ENCODE measurements around the gene MZF1. TPM values are rescaled to one million over a fixed set of nuclear protein-coding genes. Genes with fewer than 3 reads are reported as not detected.

The MZF1 gene
- total and polyA plus RNA-seq, 2 donors: 12.4 to 22.1 TPM

DNA sequence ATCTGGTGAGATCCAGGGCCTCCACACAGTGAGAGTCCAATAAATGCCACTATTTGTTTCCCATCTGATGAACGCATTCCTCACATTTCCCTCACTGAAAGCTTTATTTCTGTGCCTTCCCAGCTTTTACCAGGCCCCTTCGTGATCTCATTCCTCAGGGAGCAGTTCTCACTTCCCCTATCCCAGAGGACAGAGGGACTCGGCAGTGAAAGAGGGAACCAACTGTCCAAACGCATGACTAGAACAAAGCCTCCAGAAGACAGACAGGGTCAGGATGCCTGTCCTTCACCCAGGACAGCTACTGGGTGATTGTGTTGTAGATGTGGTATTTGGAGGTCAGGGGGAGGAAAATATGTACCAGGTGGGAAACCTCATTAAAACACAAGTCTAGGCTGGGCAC lies 51.5 kb downstream of the MZF1 start:
- Histone ChIP-seq H3K4me1 (ENCODE audit: insufficient read depth) (no peaks in the 10 kb centered on the region), H3K4me3 (ENCODE audit: low read depth, low read length) (no peak overlapping the region), H3K27ac (ENCODE audit: low read depth) (no peak overlapping the region), H3K36me3 (ENCODE audit: insufficient read depth) (peaks cover 3% of the 10 kb centered on the region)
- WGBS: 62% methylated on average over 4 of the region's 4 CpGs
- DNase-seq (ENCODE audit: extremely low spot score): no peak

DNA sequence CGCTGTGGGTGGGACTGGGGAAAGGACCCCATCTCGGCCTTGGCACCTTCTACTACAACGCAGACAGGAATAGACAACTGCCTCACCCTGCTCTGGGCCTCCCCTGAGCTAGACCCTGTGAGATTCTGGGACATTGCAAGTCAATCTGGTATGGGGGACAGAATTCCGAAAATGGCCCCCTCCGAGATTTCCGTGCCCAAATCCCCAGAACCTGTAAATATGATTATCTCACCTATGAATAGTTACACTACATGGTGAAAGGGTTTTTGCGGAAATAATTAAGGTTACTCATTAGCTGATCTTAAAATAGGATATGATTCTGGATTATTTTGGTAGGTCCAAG lies 52.9 kb downstream of the MZF1 start:
- peak overlapping the region; percentile 90 for H3K27ac ChIP-seq (ENCODE audit: low read depth)
- H3K4me3 ChIP-seq (ENCODE audit: low read depth, low read length): peak overlapping the region; percentile 63
- 5% methylated on average over 7 of the region's 7 CpGs for WGBS
- peaks cover 3% of the 10 kb centered on the region for H3K36me3 ChIP-seq (ENCODE audit: insufficient read depth)
- DNase-seq (ENCODE audit: extremely low spot score): no peak
- H3K4me1 ChIP-seq (ENCODE audit: insufficient read depth): no peaks in the 10 kb centered on the region

DNA sequence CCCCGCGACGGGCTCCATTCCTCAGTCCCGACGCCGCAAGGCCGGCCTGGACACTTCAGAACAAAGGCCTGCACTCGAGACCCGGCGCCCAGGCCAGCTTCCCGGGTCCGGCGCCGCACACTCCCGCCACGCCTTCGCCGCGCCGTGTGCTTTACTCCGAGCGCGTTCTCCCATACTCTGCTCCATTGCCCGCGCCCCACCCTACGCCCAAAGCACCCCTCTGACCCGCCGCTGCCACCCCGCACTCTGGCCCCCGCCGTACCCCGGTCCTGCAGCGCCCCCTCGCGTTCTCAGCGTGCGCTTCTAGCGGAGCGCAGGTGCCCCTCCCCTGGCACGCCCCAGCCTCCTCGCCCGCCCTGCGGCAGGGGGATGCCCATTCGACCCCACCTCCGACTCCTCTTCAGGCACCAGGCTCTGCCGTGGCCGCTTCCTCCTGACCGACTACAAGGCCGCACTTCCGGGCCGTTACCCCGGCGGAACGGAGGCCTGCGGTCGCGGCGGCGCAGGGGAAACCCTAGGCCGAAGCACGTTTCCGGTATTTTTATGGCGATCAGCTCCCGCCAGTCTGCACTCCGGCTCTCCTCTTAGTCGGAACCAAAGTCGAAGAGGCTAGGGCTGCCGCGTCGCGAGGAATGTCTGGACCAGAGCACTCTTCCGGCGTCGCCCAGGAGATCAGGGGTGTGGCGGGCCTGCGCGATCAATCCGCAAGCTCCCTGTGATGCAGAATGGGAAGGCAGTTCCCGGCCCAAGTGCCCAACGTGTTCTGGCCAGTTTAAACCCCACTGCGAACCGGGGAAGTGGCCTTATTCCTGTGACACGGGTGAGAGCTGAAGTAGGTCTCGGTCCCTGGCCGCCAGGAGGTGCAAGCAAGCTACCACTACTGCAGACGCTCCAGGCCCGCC lies 53.5 kb downstream of the MZF1 start, which contains the start of gene ZBTB45:
ZBTB45 (minus strand) TSS at position 456 of the 902 bp plus-strand sequence. CDS start 2,137 bp downstream, outside the sequence.
- H3K4me1 ChIP-seq (ENCODE audit: insufficient read depth): no peaks in the 10 kb centered on the region
- DNase-seq (ENCODE audit: extremely low spot score): peak; percentile 89
- H3K36me3 ChIP-seq (ENCODE audit: insufficient read depth): peaks cover 3% of the 10 kb centered on the region
- peak within 1 kb of the TSS; percentile 63 for H3K4me3 ChIP-seq (ENCODE audit: low read depth, low read length)
- under 1% methylated on average over 87 of the region's 87 CpGs for WGBS
- peak within 1 kb of the TSS; percentile 90 for H3K27ac ChIP-seq (ENCODE audit: low read depth)

DNA sequence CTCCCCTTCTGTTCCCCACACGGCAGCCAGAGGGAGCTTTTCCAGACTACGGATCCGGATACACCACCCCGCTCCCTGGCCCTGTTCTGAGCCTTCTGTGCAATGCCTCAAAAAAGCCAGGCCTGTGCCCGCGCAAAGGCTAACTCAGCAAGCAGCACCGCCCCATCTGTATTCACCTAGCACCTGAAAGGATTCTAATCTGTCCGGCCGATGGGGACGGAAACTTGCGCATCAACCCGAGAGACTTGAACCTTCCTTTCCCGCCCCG lies 54.1 kb downstream of the MZF1 start:
- DNase-seq (ENCODE audit: extremely low spot score): no peak
- Histone ChIP-seq H3K36me3 (ENCODE audit: insufficient read depth) (peaks cover 3% of the 10 kb centered on the region), H3K27ac (ENCODE audit: low read depth) (peak overlapping the region; percentile 90), H3K4me3 (ENCODE audit: low read depth, low read length) (peak overlapping the region; percentile 63), H3K4me1 (ENCODE audit: insufficient read depth) (no peaks in the 10 kb centered on the region)
- under 1% methylated on average over 14 of the region's 14 CpGs for WGBS

- no peak for DNase-seq (ENCODE audit: extremely low spot score)
- 9% methylated on average over 22 of the region's 22 CpGs for WGBS
- Histone ChIP-seq H3K27ac (ENCODE audit: low read depth) (peak overlapping the region; percentile 90), H3K36me3 (ENCODE audit: insufficient read depth) (peaks cover 3% of the 10 kb centered on the region), H3K4me3 (ENCODE audit: low read depth, low read length) (peak overlapping the region; percentile 63), H3K4me1 (ENCODE audit: insufficient read depth) (no peaks in the 10 kb centered on the region)
These were observed 54.7 kb downstream of the MZF1 start for GRCh38 chr19:58518256-58519086.

DNA sequence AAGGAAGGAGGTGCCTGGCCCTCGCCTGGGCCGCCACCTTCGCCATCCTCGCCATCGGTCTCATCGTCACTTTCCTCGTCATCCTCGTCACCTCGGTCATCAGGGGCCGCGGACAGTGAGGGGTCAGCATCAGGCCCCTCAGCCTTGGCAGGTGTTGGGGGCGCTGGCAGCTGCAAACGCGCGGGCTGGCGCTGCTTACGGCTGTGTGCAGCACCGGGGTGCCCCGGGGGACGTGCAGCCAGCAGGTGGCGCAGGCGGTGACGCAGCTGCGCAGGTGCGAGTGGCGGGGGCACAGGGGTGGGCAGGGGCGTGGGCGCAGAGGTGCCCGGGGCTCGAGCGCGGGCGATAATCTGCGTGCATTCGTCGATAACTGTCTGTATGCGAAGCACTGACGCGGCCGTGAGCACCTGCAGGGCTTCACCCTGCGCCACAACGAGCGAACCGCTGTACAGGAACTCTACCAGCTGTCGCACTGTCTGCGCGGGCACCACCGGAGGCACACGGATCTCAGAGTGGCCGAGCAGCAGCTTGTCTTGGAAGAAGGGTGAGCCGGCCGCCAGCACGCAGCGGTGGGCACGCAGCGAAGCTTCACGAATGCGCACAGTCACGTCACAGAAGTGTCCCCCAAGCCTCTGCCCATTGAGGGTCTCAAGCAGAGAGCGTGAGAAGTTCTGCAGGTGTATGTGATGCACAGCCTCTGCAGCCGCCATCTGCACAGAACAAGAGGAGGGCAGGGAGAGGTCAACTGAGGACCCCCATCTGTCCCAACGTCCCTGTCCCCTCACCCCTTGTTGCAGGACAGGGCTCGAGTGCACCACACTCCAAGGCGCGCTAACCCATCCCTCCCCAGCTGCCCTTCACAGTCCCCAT lies 55.9 kb downstream of the MZF1 start:
- Histone ChIP-seq H3K4me3 (ENCODE audit: low read depth, low read length) (no peak overlapping the region), H3K36me3 (ENCODE audit: insufficient read depth) (peaks cover 3% of the 10 kb centered on the region), H3K4me1 (ENCODE audit: insufficient read depth) (no peaks in the 10 kb centered on the region), H3K27ac (ENCODE audit: low read depth) (no peak overlapping the region)
- no peak for DNase-seq (ENCODE audit: extremely low spot score)
- WGBS: 92% methylated on average over 65 of the region's 65 CpGs

GRCh38 chr19:58516246-58516836 lies 56.8 kb downstream of the MZF1 start:
- Histone ChIP-seq H3K36me3 (ENCODE audit: insufficient read depth) (peaks cover 3% of the 10 kb centered on the region), H3K27ac (ENCODE audit: low read depth) (no peak overlapping the region), H3K4me1 (ENCODE audit: insufficient read depth) (no peaks in the 10 kb centered on the region), H3K4me3 (ENCODE audit: low read depth, low read length) (no peak overlapping the region)
- no peak for DNase-seq (ENCODE audit: extremely low spot score)
- 91% methylated on average over 25 of the region's 25 CpGs for WGBS

DNA sequence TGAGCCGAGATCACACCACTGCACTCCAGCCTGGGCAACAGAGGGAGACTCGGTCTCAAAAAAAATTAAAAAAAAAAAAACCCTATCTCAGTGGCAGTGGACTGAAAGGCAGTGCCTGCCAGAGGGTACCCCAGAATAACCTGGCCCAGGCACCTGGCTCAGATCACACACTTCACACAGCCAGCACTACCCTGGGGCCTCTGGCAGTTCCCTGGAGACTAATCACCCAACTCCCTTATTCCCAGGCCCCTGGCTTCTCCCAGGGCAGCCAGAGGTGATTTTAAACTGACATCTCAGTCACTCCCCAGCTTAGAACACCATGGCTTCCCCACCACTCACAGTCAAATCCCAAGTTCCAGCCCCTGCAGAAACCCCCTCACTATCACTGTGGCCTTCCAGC lies 57.9 kb downstream of the MZF1 start:
- no peak overlapping the region for H3K27ac ChIP-seq (ENCODE audit: low read depth)
- no peak overlapping the region for H3K4me3 ChIP-seq (ENCODE audit: low read depth, low read length)
- WGBS: 91% methylated on average over 2 of the region's 2 CpGs
- no peak for DNase-seq (ENCODE audit: extremely low spot score)
- H3K36me3 ChIP-seq (ENCODE audit: insufficient read depth): peaks cover 3% of the 10 kb centered on the region
- H3K4me1 ChIP-seq (ENCODE audit: insufficient read depth): no peaks in the 10 kb centered on the region

GRCh38 chr19:58514564-58515022 lies 58.5 kb downstream of the MZF1 start:
- 72% methylated on average over 3 of the region's 3 CpGs for WGBS
- Histone ChIP-seq H3K36me3 (ENCODE audit: insufficient read depth) (peaks cover 3% of the 10 kb centered on the region), H3K4me3 (ENCODE audit: low read depth, low read length) (no peak overlapping the region), H3K27ac (ENCODE audit: low read depth) (no peak overlapping the region), H3K4me1 (ENCODE audit: insufficient read depth) (no peaks in the 10 kb centered on the region)
- DNase-seq (ENCODE audit: extremely low spot score): no peak

DNA sequence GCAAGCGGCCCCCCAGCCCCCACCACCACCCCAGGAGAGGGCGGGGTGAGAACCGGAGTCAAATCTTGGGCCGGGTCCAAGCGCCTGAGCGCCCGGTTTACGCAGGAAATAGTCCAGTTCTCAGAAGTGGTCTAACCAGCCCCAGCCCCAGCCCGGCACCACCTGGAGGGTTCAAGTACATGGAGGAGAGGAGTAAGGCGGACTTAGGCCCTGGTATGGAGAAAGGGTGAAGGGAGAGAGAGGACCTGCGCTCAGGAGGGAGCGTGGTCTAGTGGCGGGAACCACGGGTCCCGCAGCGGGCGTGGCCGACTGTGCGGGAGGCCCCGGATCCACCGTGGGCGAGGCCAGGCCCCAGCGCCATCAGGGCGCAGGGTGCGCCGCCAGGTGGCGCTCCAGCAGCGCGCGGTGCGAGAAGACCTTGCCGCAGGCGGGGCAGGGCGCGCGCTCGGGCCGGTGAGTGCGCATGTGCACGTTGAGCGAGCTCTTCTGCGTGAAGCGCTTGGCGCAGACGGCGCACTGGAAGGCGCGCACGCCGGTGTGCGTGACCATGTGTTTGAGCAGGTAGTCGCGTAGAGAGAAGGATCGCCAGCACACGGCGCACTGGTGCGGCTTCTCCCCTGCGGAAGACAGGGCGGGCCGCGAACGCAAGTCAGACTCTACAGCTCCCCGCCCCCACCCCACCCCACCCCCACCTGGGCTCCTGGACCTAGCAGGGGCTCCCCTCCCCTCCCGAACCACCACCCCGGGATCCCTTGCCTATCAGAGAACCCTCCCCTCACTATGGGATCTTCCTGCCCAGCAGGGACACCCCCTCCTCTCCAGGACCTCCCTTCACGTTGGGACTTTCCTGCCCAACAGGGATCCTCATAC lies 59.2 kb downstream of the MZF1 start:
- Histone ChIP-seq H3K4me3 (ENCODE audit: low read depth, low read length) (peak overlapping the region; percentile 15), H3K27ac (ENCODE audit: low read depth) (peak overlapping the region; percentile 11), H3K36me3 (ENCODE audit: insufficient read depth) (peaks cover 3% of the 10 kb centered on the region), H3K4me1 (ENCODE audit: insufficient read depth) (no peaks in the 10 kb centered on the region)
- WGBS: 13% methylated on average over 66 of the region's 66 CpGs
- DNase-seq (ENCODE audit: extremely low spot score): no peak

DNA sequence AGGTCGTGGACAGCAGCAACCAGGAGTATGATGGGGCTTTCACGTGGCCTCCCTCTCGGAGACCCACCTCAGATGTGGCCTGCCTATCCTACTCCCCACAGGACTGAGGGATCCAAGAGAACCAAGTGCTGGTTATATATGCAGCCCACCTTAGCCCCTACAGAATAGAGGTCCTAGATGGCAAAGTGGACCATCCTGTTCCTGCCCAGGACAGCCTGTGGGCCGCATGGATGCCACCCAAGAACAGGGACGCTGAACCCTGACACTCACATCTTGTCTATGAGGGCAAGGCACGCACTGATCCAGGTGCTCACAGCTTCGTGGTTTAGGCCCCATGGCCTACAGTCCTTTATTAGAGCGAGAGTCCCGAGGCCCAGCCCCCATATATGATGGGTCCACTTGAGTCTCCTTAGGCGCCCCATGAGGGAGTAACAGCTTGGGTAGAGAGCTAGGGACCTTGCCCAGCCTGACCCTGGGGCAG lies 59.9 kb downstream of the MZF1 start:
- Histone ChIP-seq H3K36me3 (ENCODE audit: insufficient read depth) (peaks cover 3% of the 10 kb centered on the region), H3K4me3 (ENCODE audit: low read depth, low read length) (no peak overlapping the region), H3K4me1 (ENCODE audit: insufficient read depth) (no peaks in the 10 kb centered on the region), H3K27ac (ENCODE audit: low read depth) (peak overlapping the region; percentile 11)
- WGBS: 80% methylated on average over 10 of the region's 10 CpGs
- DNase-seq (ENCODE audit: extremely low spot score): no peak
